Measurements from ENCODE around the gene KIF16B. TPM values are rescaled to one million over a fixed set of nuclear protein-coding genes. Genes with fewer than 3 reads are reported as not detected.

KIF16B gene
- total and polyA plus RNA-seq, 2 donors (not counting 3 experiments of a cell fraction or from before 2014, with no cell fraction given): 2.9 to 8.8 TPM

DNA sequence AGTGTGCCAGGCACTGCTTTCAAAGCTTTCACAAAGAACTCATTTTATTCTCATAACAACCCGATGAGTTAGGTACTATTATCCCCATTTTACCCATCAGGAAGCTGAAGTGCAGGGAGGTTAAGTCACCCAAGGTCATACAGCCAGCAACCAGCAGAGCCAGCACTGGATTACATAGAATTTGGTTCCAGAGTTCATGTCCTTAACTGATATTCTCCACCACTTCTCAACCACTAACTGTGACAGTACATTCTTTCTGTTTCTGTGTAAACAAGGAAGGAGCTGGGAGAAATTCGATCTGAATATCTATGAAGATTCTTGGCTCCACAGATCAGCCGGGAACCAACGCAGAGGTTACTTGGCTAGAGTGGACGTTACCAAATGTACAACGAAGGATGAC is 98.0 kb downstream of the KIF16B start:
- Histone ChIP-seq H3K4me2 (ENCODE audit: insufficient read depth, low read length) (no peak overlapping the region), H3K4me3 (replicated peaks in 1 of 3; ENCODE audit: insufficient read depth in 1 of 3, low read depth in 1 of 3, low read length in 3 of 3) (no peak overlapping the region), H3K27ac (ENCODE audit: insufficient read depth, low read depth, low read length) (no peak overlapping the region), H3K27me3 (ENCODE audit: control insufficient read depth in 2 of 2, insufficient read depth in 2 of 2, low read length in 2 of 2) (no peaks in the 10 kb centered on the region), H3K79me2 (ENCODE audit: control insufficient read depth, insufficient read depth, low read length) (no peaks in the 10 kb centered on the region), H4K20me1 (replicated peaks; ENCODE audit: control insufficient read depth, extremely low read depth, insufficient read depth, low read length) (no peaks in the 10 kb centered on the region), H3K4me1 (ENCODE audit: control insufficient read depth, extremely low read depth, insufficient read depth, low read length) (no peaks in the 10 kb centered on the region), H3K9me1 (replicated peaks; ENCODE audit: control insufficient read depth, extremely low read depth, insufficient read depth, low read length) (no peaks in the 10 kb centered on the region), H3K36me3 (ENCODE audit: control insufficient read depth in 2 of 2, extremely low read depth in 1 of 2, insufficient read depth in 2 of 2, low read length in 2 of 2) (no peaks in the 10 kb centered on the region), H3K9ac (replicated peaks; ENCODE audit: extremely low read depth, insufficient read depth, low read length) (no peak overlapping the region), H3K9me3 (replicated peaks; ENCODE audit: control insufficient read depth, insufficient read depth, low read length) (no peaks in the 10 kb centered on the region), H2AFZ (ENCODE audit: low read depth, low read length) (no peak overlapping the region)
- ChIA-PET CTCF (interaction anchor here (1.2 to 1.3 kb wide), 5 partner anchors 8 to 821 kb away, joined by 3 read pairs; no protein-coding TSS in a partner anchor), POLR2A (no interaction called here)
- no peak for FAIRE-seq
- DNase-seq (ENCODE audit: low read depth, low spot score): no peak
- TF ChIP-seq JUN (IDR thresholded peaks at IDR 0.05; ENCODE audit: borderline replicate concordance, insufficient read depth, insufficient read length, low read depth) (no peak), EZH2 (IDR thresholded peaks at IDR 0.05; ENCODE audit: borderline replicate concordance, low read depth, low read length, severe bottlenecking) (no peak), POLR2A (IDR thresholded peaks at IDR 0.05; ENCODE audit: low read depth, low read length) (no peak), POLR2AphosphoS5 (IDR thresholded peaks at IDR 0.05; ENCODE audit: insufficient read depth, low read depth, low read length) (no peak), GATA2 (IDR thresholded peaks at IDR 0.05; ENCODE audit: insufficient read depth, insufficient read length, low read depth, low read length) (no peak), FOS (IDR thresholded peaks at IDR 0.05; ENCODE audit: borderline replicate concordance, insufficient read depth, low read length) (no peak), MYC (IDR thresholded peaks at IDR 0.05; ENCODE audit: low read depth, low read length) (no peak)
- TF ChIP-seq, protein P1, sequence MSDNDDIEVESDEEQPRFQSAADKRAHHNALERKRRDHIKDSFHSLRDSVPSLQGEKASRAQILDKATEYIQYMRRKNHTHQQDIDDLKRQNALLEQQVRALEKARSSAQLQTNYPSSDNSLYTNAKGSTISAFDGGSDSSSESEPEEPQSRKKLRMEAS (IDR thresholded peaks at IDR 0.05; ENCODE audit: insufficient read depth, insufficient read length): no peak
- TF ChIP-seq, protein P2, sequence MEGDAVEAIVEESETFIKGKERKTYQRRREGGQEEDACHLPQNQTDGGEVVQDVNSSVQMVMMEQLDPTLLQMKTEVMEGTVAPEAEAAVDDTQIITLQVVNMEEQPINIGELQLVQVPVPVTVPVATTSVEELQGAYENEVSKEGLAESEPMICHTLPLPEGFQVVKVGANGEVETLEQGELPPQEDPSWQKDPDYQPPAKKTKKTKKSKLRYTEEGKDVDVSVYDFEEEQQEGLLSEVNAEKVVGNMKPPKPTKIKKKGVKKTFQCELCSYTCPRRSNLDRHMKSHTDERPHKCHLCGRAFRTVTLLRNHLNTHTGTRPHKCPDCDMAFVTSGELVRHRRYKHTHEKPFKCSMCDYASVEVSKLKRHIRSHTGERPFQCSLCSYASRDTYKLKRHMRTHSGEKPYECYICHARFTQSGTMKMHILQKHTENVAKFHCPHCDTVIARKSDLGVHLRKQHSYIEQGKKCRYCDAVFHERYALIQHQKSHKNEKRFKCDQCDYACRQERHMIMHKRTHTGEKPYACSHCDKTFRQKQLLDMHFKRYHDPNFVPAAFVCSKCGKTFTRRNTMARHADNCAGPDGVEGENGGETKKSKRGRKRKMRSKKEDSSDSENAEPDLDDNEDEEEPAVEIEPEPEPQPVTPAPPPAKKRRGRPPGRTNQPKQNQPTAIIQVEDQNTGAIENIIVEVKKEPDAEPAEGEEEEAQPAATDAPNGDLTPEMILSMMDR (IDR thresholded peaks at IDR 0.05; ENCODE audit: extremely low read depth in 1 of 2, insufficient read depth in 1 of 2, low read depth in 1 of 2, low read length in 2 of 2): no peak
- dilution Hi-C loops (cut with MboI; ENCODE audit: extremely low pct_ligation_motif_present, low sequenced_read_pairs): no loop called here
- intact Hi-C loops (cut with micrococcal nuclease): loop anchor here (5.0 to 10.0 kb wide), 3 partner anchors 543 to 1210 kb away; no protein-coding TSS in a partner anchor
- no TSS peak for BruUV-seq (replicated peaks)
